ENCODE data around the gene PNMA8B. TPM values are rescaled to one million over a fixed set of nuclear protein-coding genes. Genes with fewer than 3 reads are reported as not detected.

The PNMA8B gene
- total and polyA plus RNA-seq, 2 donors (not counting 3 experiments of a cell fraction or from before 2014, with no cell fraction given): 0.11 TPM; not detected in 1

DNA sequence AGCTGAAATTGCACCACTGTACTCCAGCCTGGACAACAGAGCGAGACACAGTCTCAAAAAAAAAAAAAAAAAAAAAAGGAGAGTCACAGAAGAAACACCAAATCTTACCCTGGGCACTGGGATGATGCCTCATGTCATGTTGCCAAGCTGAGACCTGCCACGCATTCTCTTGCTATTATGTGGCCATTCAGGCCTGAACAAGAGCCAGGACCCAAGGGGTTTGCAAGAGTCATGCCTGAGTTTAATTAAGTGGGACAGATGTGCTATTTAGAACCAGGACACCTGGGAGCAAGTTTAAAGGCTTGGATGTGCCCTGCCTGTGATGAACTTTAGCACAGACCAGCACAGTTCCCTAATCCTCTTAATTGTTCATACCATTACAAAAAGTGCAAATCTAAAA is 34.1 kb downstream of the PNMA8B start:
- H3K9me1 ChIP-seq (replicated peaks; ENCODE audit: control insufficient read depth, extremely low read depth, insufficient read depth, low read length): no peaks in the 10 kb centered on the region
- FAIRE-seq (no peak), DNase-seq (ENCODE audit: low read depth, low spot score) (no peak)
- intact Hi-C loops (cut with micrococcal nuclease): no loop called here
- H3K79me2 ChIP-seq (ENCODE audit: control insufficient read depth, insufficient read depth, low read length): no peaks in the 10 kb centered on the region
- CTCF ChIA-PET: interaction anchor here (0.6 to 1.3 kb wide), 3 partner anchors 37 to 201 kb away, joined by 3 to 4 read pairs (median 3); no protein-coding TSS in a partner anchor
- H3K4me1 ChIP-seq (ENCODE audit: control insufficient read depth, extremely low read depth, insufficient read depth, low read length): no peaks in the 10 kb centered on the region
- H3K4me3 ChIP-seq (replicated peaks in 1 of 3; ENCODE audit: insufficient read depth in 1 of 3, low read depth in 1 of 3, low read length in 3 of 3): no peak overlapping the region
- TF ChIP-seq MYC (IDR thresholded peaks at IDR 0.05; ENCODE audit: low read depth, low read length): no peak
- TF ChIP-seq POLR2AphosphoS5 (IDR thresholded peaks at IDR 0.05; ENCODE audit: insufficient read depth, low read depth, low read length): no peak
- TF ChIP-seq EZH2 (IDR thresholded peaks at IDR 0.05; ENCODE audit: borderline replicate concordance, low read depth, low read length, severe bottlenecking): no peak
- TF ChIP-seq, protein P1, sequence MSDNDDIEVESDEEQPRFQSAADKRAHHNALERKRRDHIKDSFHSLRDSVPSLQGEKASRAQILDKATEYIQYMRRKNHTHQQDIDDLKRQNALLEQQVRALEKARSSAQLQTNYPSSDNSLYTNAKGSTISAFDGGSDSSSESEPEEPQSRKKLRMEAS (IDR thresholded peaks at IDR 0.05; ENCODE audit: insufficient read depth, insufficient read length): no peak
- TF ChIP-seq FOS (IDR thresholded peaks at IDR 0.05; ENCODE audit: borderline replicate concordance, insufficient read depth, low read length): no peak
- TF ChIP-seq, protein P2, sequence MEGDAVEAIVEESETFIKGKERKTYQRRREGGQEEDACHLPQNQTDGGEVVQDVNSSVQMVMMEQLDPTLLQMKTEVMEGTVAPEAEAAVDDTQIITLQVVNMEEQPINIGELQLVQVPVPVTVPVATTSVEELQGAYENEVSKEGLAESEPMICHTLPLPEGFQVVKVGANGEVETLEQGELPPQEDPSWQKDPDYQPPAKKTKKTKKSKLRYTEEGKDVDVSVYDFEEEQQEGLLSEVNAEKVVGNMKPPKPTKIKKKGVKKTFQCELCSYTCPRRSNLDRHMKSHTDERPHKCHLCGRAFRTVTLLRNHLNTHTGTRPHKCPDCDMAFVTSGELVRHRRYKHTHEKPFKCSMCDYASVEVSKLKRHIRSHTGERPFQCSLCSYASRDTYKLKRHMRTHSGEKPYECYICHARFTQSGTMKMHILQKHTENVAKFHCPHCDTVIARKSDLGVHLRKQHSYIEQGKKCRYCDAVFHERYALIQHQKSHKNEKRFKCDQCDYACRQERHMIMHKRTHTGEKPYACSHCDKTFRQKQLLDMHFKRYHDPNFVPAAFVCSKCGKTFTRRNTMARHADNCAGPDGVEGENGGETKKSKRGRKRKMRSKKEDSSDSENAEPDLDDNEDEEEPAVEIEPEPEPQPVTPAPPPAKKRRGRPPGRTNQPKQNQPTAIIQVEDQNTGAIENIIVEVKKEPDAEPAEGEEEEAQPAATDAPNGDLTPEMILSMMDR (IDR thresholded peaks at IDR 0.05; ENCODE audit: extremely low read depth in 1 of 2, insufficient read depth in 1 of 2, low read depth in 1 of 2, low read length in 2 of 2): no peak
- TF ChIP-seq GATA2 (IDR thresholded peaks at IDR 0.05; ENCODE audit: insufficient read depth, insufficient read length, low read depth, low read length): no peak
- TF ChIP-seq POLR2A (IDR thresholded peaks at IDR 0.05; ENCODE audit: low read depth, low read length): no peak
- TF ChIP-seq JUN (IDR thresholded peaks at IDR 0.05; ENCODE audit: borderline replicate concordance, insufficient read depth, insufficient read length, low read depth): no peak
- dilution Hi-C loops (cut with MboI; ENCODE audit: extremely low pct_ligation_motif_present, low sequenced_read_pairs): no loop called here
- no peak overlapping the region for H3K4me2 ChIP-seq (ENCODE audit: insufficient read depth, low read length)
- POLR2A ChIA-PET: interaction anchor here (0.6 kb wide), 1 partner anchor 36 kb away, joined by 8 read pairs; no protein-coding TSS in a partner anchor
- no peak overlapping the region for H3K27ac ChIP-seq (ENCODE audit: insufficient read depth, low read depth, low read length)
- H4K20me1 ChIP-seq (replicated peaks; ENCODE audit: control insufficient read depth, extremely low read depth, insufficient read depth, low read length): no peaks in the 10 kb centered on the region
- no TSS peak for BruUV-seq (replicated peaks)
- no peak overlapping the region for H2AFZ ChIP-seq (ENCODE audit: low read depth, low read length)
- no peaks in the 10 kb centered on the region for H3K36me3 ChIP-seq (ENCODE audit: control insufficient read depth in 2 of 2, extremely low read depth in 1 of 2, insufficient read depth in 2 of 2, low read length in 2 of 2)
- H3K9me3 ChIP-seq (replicated peaks; ENCODE audit: control insufficient read depth, insufficient read depth, low read length): no peaks in the 10 kb centered on the region
- H3K9ac ChIP-seq (replicated peaks; ENCODE audit: extremely low read depth, insufficient read depth, low read length): no peak overlapping the region
- peaks cover 0 to 3% of the 10 kb centered on the region in 2 experiments for H3K27me3 ChIP-seq (ENCODE audit: control insufficient read depth in 2 of 2, insufficient read depth in 2 of 2, low read length in 2 of 2)

All from endothelial cell of umbilical vein (primary cell).